A204.1 (cell line): ENCODE measurements around the gene AACS.
"Not testable (repeated sequence)": the region's sequence is repeated elsewhere in the genome, so short reads cannot be mapped to it uniquely, and the experiment has no call there.

ENCODE experiments used
- FAIRE-seq: peaks from 2 replicates; lab custom pipeline; 2012; peaks lifted over from hg19 to GRCh38; lab: Jason Lieb, UNC

AACS gene, protein sequence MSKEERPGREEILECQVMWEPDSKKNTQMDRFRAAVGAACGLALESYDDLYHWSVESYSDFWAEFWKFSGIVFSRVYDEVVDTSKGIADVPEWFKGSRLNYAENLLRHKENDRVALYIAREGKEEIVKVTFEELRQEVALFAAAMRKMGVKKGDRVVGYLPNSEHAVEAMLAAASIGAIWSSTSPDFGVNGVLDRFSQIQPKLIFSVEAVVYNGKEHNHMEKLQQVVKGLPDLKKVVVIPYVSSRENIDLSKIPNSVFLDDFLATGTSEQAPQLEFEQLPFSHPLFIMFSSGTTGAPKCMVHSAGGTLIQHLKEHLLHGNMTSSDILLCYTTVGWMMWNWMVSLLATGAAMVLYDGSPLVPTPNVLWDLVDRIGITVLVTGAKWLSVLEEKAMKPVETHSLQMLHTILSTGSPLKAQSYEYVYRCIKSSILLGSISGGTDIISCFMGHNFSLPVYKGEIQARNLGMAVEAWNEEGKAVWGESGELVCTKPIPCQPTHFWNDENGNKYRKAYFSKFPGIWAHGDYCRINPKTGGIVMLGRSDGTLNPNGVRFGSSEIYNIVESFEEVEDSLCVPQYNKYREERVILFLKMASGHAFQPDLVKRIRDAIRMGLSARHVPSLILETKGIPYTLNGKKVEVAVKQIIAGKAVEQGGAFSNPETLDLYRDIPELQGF

DNA sequence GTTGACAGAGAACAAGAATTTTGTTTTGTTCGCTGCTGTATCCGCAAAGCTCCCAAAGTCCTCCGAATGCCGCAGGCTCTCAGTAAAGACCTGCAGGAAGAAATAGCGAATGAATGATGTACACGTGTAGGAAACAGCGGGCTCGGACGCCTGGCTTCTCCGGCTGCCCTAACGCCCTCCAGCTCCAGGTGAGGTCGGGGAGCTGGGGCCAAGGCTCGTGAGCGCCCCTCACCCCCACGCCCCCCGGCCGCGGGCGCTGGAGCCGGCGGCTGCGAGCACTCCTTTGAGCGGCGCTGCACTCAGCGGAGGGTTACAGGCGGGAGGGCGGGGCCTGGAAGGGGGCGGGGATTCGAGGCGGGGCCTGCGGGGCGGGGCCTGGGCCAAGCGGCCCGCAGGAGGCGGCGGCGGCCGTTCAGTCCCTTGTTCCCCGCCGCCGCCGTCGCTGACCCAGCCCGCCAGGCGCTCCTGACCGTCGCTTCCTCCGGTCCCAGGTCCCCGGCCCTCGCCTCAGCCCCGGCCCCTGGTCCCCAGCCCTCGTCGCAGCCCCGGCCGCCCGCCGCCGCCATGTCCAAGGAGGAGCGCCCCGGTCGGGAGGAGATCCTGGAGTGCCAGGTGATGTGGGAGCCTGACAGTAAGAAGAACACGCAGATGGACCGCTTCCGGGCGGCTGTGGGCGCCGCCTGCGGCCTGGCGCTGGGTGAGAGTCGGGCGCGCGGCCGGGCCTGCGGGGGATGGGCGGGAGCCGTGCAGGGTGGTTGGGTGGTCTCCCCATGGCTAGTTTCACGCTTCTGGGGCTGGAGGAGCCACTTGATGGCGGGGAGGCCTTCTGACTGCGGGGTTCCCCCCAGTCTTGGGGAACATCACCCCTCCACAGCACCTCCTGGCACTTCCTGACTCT, at the start of gene AACS:
AACS (plus strand) TSS at position 415 of the 898 bp plus-strand sequence; CDS start at position 565, 150 bp downstream.
- FAIRE-seq = no peak

DNA sequence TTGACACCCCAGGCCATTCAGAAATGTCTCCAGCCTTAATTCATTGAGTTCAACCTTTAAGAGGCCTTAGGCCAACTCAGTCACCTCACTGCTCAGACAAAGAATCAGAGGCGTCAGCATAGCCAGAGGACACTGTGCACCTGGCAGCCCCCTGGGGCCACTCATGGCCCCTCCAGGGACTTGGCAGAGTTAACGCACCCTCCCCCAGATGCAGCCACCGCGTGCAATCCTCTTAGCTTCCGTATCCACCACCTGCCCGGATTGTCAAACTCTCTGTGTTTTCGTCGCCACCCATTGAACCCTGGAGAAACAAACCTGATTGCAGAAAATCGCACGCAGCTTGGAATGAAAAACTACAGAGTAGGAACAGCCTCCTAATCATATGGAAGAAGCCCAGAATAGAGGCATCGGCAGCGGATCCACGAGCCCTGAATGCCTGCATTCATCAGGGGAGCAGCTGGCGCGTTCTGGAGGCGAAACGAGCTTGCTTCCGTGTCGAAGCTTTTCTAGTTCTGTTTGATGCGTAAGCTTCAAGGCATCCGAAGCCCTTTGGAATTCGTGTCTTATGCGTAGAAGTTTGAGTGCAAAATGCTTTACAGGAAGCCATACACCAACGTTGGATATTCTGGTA, 49.4 kb upstream of the AACS start:
- no peak for FAIRE-seq

- FAIRE-seq = no peak
Observed at GRCh38 chr12:125017801-125018200, 47.4 kb upstream of the AACS start.

DNA sequence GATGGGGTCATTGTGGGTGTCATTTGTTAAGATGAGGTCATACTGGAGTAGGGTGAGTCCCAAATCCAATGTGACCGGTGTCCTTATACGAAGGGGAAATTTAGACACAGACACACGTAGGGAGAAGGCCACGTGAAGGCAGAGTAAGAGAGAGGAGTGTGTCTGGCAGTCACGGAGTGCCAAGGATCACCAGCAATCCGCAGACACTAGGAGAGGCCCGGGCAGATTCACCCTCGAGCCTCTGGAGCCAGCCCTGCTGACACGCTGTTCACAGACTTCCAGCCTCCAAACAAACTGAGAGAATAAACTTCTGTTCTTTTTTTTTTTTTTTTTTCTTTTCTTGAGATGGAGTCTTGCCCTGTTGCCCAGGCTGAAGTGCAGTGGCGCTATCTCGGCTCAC, 46.9 kb upstream of the AACS start:
- no peak for FAIRE-seq

- FAIRE-seq = no peak
Observed at GRCh38 chr12:125021096-125021495, 44.1 kb upstream of the AACS start.

GRCh38 chr12:125021771-125022170, 43.5 kb upstream of the AACS start:
- FAIRE-seq = no peak

GRCh38 chr12:125023065-125023464, 42.2 kb upstream of the AACS start:
- no peak for FAIRE-seq

DNA sequence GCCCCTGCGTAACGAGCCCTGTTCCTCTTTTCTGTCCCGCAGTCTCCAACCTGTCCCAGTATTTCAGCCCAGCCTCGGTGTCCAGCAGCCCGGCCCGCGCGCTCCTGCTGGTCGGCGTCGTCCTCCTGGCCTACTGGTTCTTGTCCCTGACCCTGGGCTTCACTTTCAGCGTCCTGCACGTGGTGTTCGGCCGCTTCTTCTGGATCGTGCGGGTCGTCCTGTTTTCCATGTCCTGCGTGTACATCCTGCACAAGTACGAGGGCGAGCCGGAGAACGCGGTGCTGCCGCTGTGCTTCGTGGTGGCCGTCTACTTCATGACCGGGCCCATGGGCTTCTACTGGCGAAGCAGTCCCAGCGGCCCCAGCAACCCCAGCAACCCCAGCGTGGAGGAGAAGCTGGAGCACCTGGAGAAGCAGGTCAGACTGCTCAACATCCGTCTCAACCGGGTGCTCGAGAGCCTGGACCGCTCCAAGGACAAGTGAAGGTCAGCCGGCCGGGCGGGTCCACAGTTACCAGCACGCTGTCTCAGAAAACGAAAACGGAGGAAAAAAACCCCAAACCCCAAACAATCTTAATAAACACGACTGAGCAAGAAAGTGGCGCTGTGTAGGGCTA, 40.2 kb upstream of the AACS start:
- no peak for FAIRE-seq

DNA sequence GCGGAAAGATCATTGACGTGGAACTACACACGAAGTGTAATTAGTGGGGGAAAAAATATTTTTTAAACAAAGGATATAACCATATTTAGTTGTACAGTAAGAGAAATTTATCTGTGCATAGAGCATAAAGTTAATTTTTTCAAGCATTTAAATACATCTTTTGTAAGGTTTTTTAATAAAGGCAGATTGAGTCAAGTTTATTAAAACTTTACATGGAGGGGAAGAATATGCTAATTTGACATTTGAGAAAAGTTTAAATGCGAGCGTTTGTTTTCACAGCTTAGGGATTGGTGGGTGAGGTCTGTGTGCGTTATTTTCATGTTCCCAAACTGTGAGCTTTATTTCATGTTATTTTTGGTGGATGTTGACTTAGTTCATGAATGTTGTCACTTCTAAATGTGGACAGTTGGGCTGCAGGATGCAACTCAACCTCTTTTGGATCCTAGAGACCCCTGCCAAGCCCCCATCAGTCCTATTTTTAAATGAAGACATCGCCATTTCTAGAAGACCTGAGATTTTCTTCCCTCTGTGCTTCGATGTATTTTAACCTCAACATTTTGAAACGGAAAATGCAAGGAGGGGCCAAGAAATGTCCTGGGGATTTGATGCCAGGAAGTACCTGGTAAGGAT, 39.5 kb upstream of the AACS start:
- no peak for FAIRE-seq

GRCh38 chr12:125028106-125028505, 37.1 kb upstream of the AACS start:
- no peak for FAIRE-seq

GRCh38 chr12:125029761-125030358, 35.4 kb upstream of the AACS start:
- no peak for FAIRE-seq

DNA sequence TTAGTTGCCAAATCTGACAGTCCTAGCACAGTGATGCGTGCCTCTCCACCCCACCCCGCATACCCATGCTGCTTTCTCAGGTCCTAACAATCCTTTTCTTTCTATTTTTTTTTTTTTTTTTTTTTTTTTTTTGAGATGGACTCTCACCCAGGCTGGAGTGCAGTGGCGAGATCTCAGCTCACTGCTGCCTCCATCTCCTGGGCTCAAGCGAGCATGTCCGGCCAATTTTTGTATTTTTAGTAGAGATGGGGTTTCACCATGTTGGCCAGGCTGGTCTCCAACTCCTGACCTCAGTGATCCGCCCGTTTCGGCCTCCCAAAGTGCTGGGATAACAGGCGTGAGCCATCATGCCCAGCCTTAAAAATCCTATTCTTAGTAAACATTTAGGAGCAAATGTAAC, 33.8 kb upstream of the AACS start:
- not testable (repeated sequence) for FAIRE-seq

DNA sequence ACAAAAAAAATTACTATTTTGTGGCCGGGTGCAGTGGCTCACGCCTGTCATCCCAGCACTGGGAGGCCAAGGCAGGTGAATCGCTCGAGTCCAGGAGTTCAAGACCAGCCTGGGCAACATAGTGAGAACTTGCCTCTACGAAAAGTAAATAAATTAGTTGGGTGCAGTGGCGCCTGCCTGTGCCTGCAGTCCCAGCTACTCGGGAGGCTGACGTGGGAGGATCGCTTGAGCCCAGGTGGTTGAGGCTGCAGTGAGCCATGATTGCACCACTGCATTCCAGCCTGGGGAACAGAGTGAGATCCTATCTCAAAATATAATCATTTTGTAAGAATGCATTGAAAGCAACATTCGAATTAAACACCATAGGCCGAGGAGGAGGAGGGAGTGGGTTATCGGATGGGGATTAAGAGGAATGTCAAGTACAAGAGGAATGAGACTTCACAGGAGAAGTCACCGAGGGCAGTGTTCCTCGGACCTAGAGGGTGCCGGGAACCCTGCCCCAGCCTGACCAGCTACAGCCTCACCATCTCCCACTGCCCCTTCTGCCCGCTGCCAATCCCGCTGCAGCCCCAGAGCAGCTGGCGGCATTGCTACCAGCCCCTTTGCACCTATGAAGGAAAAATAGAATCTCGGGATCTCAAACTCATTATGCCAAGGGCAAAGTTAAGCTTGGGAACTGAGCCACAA, 32.6 kb upstream of the AACS start:
- FAIRE-seq = no peak

- no peak for FAIRE-seq
Observed at GRCh38 chr12:125033288-125033687, 31.9 kb upstream of the AACS start.

DNA sequence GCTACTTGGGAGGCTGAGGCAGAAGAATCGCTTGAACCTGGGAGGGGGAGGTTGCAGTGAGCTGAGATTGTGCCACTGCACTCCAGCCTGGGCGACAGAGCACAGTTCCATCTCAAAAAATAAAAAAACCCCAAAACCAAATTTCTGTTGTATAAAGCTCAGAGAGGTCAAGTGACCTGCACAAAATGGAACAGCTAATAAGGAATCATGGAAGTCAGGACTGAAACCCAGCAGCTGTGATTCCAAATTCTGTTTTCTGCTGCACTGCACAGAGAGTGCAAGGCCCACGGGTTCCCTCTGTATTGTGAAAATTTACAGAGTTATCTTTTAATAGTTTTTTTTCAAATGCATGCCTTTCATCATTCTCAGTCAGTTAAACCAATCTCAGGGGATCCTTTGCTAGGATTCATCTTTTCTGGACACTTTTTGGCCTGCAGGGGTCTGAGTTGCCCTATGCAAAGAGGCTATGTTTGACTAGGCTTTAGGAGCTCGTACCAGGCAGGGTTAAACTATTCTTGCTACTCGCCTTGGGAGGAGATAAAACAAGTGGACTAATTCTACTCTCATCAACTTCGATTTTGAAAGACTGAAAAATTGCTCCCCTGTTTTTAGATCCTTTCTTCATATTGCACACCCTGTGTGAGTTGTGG, 26.1 kb upstream of the AACS start:
- FAIRE-seq = no peak

GRCh38 chr12:125049093-125049458, 16.2 kb upstream of the AACS start:
- no peak for FAIRE-seq

- FAIRE-seq = no peak
Observed at GRCh38 chr12:125050446-125050845, 14.8 kb upstream of the AACS start.

DNA sequence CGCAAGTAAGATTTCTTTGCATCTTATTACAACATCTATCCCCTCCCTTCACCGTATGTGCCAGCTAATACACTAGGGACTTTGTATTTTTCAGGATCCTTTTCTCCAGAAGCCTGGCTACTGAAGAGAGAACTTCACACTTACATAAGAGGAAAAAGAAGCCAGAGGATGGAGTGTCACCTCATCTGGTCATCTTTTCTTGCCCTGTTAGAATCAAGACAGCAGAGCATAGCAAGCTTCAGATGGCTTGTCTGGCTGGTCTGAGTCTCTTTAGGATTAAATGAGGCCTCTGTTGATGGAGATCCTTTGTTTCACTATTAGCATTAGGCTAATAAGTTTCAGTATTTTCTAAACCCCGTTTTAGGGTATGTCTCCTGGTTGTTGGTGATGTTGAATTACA, 14.4 kb upstream of the AACS start:
- FAIRE-seq = no peak

DNA sequence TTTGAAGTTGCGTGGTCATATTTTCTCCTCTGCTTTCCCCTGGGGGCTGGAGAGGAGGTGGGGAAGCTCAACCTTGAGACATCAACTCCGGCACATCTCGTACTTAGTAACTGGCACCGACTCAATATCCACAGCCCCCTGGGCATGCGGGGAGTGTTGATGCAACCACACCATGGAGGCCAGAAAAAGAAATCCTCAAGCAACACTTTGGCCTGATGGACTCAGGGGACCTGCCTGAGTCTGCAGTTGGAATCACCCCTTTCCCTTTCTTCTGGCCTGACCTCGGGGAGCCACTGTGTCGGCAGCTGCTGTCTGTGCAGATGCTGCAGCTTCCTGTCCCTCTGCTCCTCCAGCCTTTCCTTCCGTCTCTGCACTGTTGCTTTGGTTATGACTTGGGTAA, 11.4 kb upstream of the AACS start:
- FAIRE-seq = no peak

GRCh38 chr12:125055591-125055990, 9.6 kb upstream of the AACS start:
- no peak for FAIRE-seq
